DND-41 (cell line): ENCODE results near the gene MGAT4C.

Experiments
- EZH2 ChIP-seq: IDR thresholded peaks from 3 replicates; pipeline ENCODE4 v1.6.1; 2012; ENCODE audit warnings: borderline replicate concordance, low read depth, mild to moderate bottlenecking, moderate library complexity, low read length, inconsistent platforms; ENCODE audit not compliant: severe bottlenecking
- TF ChIP-seq, protein P1 (sequence below): IDR thresholded peaks from 2 replicates; pipeline ENCODE4 v1.5.1; 2012; ENCODE audit warnings: borderline replicate concordance, low read length, moderate library complexity, mild to moderate bottlenecking; ENCODE audit not compliant: poor library complexity, severe bottlenecking; ENCODE audit errors: extremely low read depth

DNA sequence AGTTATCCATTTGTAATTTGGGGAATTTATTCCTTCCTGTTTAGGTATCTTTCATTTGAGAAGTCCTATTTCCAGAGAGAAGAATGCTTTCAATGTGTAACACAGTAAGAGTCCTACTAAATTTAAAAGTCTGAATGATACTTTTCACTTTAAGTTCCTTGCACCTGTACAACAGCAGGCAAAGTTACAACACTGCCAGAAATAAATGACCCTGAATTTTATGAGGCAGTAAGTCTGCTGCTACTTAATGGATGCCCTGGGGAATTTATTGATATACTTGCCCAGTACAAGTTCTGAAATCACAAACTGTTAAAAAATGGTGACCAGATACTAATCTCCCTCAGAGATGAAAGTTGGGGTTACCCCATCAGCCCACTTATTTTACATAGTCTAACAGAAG, 329.0 kb downstream of the MGAT4C start:
- no peak for TF ChIP-seq EZH2
- TF ChIP-seq, protein P1, sequence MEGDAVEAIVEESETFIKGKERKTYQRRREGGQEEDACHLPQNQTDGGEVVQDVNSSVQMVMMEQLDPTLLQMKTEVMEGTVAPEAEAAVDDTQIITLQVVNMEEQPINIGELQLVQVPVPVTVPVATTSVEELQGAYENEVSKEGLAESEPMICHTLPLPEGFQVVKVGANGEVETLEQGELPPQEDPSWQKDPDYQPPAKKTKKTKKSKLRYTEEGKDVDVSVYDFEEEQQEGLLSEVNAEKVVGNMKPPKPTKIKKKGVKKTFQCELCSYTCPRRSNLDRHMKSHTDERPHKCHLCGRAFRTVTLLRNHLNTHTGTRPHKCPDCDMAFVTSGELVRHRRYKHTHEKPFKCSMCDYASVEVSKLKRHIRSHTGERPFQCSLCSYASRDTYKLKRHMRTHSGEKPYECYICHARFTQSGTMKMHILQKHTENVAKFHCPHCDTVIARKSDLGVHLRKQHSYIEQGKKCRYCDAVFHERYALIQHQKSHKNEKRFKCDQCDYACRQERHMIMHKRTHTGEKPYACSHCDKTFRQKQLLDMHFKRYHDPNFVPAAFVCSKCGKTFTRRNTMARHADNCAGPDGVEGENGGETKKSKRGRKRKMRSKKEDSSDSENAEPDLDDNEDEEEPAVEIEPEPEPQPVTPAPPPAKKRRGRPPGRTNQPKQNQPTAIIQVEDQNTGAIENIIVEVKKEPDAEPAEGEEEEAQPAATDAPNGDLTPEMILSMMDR: no peak
